Measurements from ENCODE around the gene C5. TPM values are rescaled to one million over a fixed set of nuclear protein-coding genes. Genes with fewer than 3 reads are reported as not detected.
"Not testable (repeated sequence)": the region's sequence is repeated elsewhere in the genome, so short reads cannot be mapped to it uniquely, and the experiment has no call there.

The C5 gene
- total RNA-seq, 1 donor from 2014 or later: 10.3 TPM

GRCh38 chr9:120979797-120980196, 70.3 kb downstream of the C5 start:
- no peak for DNase-seq

GRCh38 chr9:120978987-120979386, 71.1 kb downstream of the C5 start:
- DNase-seq: no peak

GRCh38 chr9:120977321-120977720, 72.8 kb downstream of the C5 start:
- DNase-seq: no peak

GRCh38 chr9:120974921-120975320, 75.2 kb downstream of the C5 start:
- no peak for DNase-seq

GRCh38 chr9:120974181-120974580, 75.9 kb downstream of the C5 start:
- no peak for DNase-seq

- no peak for DNase-seq
These were observed 78.1 kb downstream of the C5 start for GRCh38 chr9:120971938-120972337.

GRCh38 chr9:120971471-120971870, 78.6 kb downstream of the C5 start:
- DNase-seq: not testable (repeated sequence)

- DNase-seq: no peak
These were observed 79.8 kb downstream of the C5 start for GRCh38 chr9:120970244-120970643.

- DNase-seq: no peak
These were observed 84.1 kb downstream of the C5 start for GRCh38 chr9:120966013-120966369.

GRCh38 chr9:120965344-120966012, 84.6 kb downstream of the C5 start:
- DNase-seq: peak; percentile 19

GRCh38 chr9:120961936-120962335, 88.1 kb downstream of the C5 start:
- DNase-seq: no peak

- DNase-seq: no peak
These were observed 90.1 kb downstream of the C5 start for GRCh38 chr9:120960001-120960400.

GRCh38 chr9:120956862-120957261, 93.2 kb downstream of the C5 start:
- DNase-seq: no peak

GRCh38 chr9:120951960-120952618, 98.0 kb downstream of the C5 start:
- DNase-seq: no peak

GRCh38 chr9:120950421-120951388, 99.4 kb downstream of the C5 start:
- DNase-seq: no peak

- DNase-seq: no peak
These were observed 100.8 kb downstream of the C5 start for GRCh38 chr9:120949290-120949689.

- DNase-seq: no peak
These were observed 101.3 kb downstream of the C5 start for GRCh38 chr9:120948824-120949223.

- no peak for DNase-seq
These were observed 102.9 kb downstream of the C5 start for GRCh38 chr9:120947222-120947621.

GRCh38 chr9:120946259-120946658, 103.8 kb downstream of the C5 start:
- no peak for DNase-seq

GRCh38 chr9:120944948-120945347, 105.1 kb downstream of the C5 start:
- DNase-seq: no peak

GRCh38 chr9:120944434-120944843, 105.6 kb downstream of the C5 start:
- DNase-seq: no peak

- DNase-seq: no peak
These were observed 107.7 kb downstream of the C5 start for GRCh38 chr9:120942186-120943001.
